GM23248 (cell line): Measurements from ENCODE around the gene EPHA2.

Source experiments
- EZH2 ChIP-seq: fragments of 200-600 bp; sonication (generic); IDR thresholded peaks from 2 replicates; pipeline ENCODE4 v1.6.1; 2018; ENCODE audit warnings: antibody characterized with exemption, mild to moderate bottlenecking; ENCODE audit not compliant: insufficient read depth, poor library complexity, severe bottlenecking
- EZH2phosphoT487 ChIP-seq: fragments of 200-600 bp; sonication (generic); IDR thresholded peaks from 2 replicates; pipeline ENCODE4 v1.6.1; 2018; ENCODE audit warnings: antibody characterized with exemption, moderate library complexity, mild to moderate bottlenecking, low read depth; ENCODE audit not compliant: insufficient read depth

DNA sequence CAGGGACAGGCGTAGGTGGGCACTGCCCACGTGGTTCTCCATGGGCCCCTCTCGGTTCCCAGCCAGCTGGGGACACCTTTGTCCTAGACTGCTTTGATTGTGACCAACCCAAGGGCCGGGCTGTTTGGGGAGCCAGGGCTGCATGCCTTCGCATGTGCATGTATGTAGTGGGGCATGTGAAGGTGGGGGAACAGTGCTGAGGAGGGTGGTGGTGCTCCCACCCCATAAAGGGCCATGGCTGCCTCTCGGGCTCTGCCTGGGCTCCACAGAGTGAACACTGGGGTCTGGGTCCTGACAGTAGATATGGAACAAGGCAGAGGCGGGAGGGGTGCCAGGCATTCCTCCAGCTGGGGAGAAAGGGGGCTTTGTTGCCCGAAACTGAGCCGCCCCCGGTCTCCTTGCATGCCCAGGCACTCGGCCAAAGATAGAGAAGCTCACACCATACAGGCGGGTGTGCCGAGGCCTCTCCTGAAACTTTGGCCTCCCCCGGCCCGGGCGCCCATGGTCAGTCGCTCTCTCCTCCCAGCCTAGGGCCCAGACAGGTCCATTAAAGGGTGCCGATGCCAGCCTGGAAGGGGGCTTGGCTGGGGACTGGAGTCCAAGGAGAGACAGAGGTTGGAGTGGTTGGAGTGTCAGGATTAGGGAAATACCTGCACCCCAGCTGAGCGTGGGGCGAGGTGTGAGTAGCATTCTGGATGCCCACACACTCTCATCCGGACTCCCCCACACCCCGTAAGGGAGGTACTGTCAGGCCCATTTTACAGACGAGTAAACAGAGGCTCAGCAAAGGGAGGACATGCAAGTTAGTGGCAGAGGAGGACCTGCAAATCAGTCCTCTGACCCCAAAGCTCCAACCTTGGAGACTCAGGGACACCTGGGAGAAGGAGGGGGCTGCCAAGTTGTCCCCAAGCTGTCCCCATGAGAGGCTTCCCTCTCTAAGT lies 41.1 kb downstream of the EPHA2 start:
- TF ChIP-seq EZH2, result no peak
- TF ChIP-seq EZH2phosphoT487, result no peak
